NOMO-1 treated with DMSO at 0.1 percent for 48 hours (cell line): ENCODE results near the gene SLC37A1.

Experiments
- DNase-seq: peaks from one replicate; lab custom pipeline; 2025; ENCODE audit not compliant: unreplicated experiment; lab: John Stamatoyannopoulos, UW

Gene SLC37A1

GRCh38 chr21:42591170-42591869, 77.7 kb downstream of the SLC37A1 start:
- no peak for DNase-seq

- no peak for DNase-seq
Observed at GRCh38 chr21:42592156-42592820, 78.6 kb downstream of the SLC37A1 start.

- DNase-seq = peak; percentile 39
Observed at GRCh38 chr21:42593007-42593814, 79.6 kb downstream of the SLC37A1 start.

- DNase-seq = no peak
Observed at GRCh38 chr21:42594616-42595282, 81.1 kb downstream of the SLC37A1 start.

- DNase-seq = peak; percentile 20
Observed at GRCh38 chr21:42595283-42596187, 81.9 kb downstream of the SLC37A1 start.

- no peak for DNase-seq
Observed at GRCh38 chr21:42596657-42597056, 83.0 kb downstream of the SLC37A1 start.

- DNase-seq = no peak
Observed at GRCh38 chr21:42597487-42598158, 84.0 kb downstream of the SLC37A1 start.

GRCh38 chr21:42598159-42598735, 84.6 kb downstream of the SLC37A1 start:
- DNase-seq = no peak

- no peak for DNase-seq
Observed at GRCh38 chr21:42599486-42599885, 85.8 kb downstream of the SLC37A1 start.

- no peak for DNase-seq
Observed at GRCh38 chr21:42599962-42600361, 86.3 kb downstream of the SLC37A1 start.

GRCh38 chr21:42601656-42602055, 88.0 kb downstream of the SLC37A1 start:
- DNase-seq = no peak

GRCh38 chr21:42607102-42607501, 93.5 kb downstream of the SLC37A1 start:
- DNase-seq = no peak

- no peak for DNase-seq
Observed at GRCh38 chr21:42607525-42608102, 94.0 kb downstream of the SLC37A1 start.

- no peak for DNase-seq
Observed at GRCh38 chr21:42608446-42608845, 94.8 kb downstream of the SLC37A1 start.

- DNase-seq = no peak
Observed at GRCh38 chr21:42609811-42610210, 96.2 kb downstream of the SLC37A1 start.

- no peak for DNase-seq
Observed at GRCh38 chr21:42611852-42612251, 98.2 kb downstream of the SLC37A1 start.

GRCh38 chr21:42612390-42612789, 98.7 kb downstream of the SLC37A1 start:
- no peak for DNase-seq

- no peak for DNase-seq
Observed at GRCh38 chr21:42613756-42614155, 100.1 kb downstream of the SLC37A1 start.

GRCh38 chr21:42614396-42614795, 100.7 kb downstream of the SLC37A1 start:
- no peak for DNase-seq
